NCI-H1694 treated with DMSO at 0.1 percent for 48 hours (cell line): ENCODE measurements around the gene CAMTA1.

Experiments used
- DNase-seq: peaks from one replicate; lab custom pipeline; 2025; lab: John Stamatoyannopoulos, UW

Gene CAMTA1

DNA sequence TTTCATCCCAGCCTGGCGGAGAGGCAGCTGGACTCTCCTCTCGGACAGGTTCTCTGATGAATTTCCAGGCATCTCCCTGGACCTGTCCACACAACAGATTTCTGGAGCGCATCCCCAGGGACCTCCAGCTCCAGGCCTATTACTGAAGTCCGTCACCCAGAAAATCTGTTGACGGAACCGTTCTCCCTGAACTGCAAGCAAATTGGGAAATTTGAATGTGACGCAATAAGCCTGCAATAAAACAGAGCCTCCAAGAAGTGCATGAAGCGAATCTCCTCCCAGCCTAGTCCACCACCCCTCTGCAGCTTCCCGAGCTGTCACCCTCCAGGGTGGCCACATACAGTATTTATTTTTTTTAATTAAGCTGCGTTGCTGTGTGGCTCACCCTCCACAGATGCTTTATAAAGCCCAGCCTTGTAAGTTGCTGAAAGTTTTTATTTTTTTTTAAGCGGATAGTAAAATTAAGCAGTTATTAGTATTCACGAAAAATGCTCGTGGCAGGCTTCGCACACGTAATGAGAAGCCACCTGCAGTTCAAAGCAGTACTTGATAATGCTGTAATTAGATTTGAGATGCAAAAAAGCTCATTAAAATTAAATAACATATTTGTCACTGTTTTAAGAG lies 173.3 kb downstream of the CAMTA1 start:
- no peak for DNase-seq

DNA sequence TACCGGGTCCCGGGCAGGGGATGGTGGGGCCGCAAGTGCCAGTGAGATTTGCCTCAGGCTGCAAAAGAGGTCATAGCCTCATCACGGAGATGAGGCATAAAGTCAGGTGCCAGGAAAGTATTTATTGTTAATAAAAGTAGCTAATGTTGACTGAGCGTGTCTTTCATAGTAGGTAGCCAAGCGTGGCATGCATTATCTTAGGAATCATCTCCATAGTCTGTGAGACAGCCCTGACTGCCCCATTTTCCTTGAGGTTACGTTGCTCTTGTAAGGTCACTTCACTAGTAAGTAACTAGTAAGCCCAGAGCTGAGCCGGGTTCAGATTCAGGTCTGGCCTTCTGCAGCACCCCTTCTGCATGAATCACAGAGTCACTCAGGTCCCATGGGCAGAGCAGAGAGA lies 174.2 kb downstream of the CAMTA1 start:
- no peak for DNase-seq

DNA sequence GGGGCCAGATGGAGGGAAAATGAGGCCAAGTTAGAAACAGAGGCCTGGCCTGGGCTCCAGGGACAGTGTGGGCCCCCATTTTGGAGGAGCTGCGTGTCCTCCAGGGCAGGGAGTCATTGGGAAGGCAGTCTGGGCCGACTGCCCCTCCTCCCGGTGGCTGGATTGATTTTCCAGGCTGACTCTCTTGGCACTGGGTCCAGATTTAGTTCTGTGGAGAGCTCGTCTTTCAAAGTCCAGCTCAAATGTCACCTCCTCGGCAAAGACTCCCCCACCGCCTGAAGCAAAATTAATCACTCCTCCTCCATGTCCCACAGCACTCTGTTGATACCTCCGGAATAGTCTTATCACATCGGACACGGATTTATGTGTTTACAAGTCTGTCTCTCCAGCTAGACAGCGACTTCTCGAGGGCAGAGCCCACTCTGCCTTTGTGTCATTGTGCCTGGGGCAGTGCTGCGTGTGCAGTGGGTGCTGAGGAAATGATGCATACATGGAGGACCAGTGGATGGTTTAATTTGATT lies 175.1 kb downstream of the CAMTA1 start:
- no peak for DNase-seq

DNA sequence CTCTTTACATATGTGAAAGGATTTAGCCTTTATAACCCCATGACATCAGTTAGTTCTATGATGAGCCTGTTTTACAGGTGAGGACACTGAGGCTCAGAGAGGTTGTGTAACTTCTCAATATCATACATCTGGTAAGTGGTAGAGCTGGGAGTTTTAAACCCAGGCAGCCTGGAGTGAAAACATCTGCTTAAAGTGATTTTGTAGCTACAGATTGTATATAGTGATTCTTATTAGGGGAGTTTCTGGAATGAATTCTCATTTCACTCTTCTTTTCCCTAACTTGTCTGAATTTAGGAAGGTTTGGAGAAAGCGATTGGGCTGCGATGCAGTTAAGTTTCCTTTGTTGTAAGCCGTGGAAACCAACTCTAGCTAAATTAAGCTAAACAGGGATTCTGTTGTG lies 175.6 kb downstream of the CAMTA1 start:
- DNase-seq: no peak

DNA sequence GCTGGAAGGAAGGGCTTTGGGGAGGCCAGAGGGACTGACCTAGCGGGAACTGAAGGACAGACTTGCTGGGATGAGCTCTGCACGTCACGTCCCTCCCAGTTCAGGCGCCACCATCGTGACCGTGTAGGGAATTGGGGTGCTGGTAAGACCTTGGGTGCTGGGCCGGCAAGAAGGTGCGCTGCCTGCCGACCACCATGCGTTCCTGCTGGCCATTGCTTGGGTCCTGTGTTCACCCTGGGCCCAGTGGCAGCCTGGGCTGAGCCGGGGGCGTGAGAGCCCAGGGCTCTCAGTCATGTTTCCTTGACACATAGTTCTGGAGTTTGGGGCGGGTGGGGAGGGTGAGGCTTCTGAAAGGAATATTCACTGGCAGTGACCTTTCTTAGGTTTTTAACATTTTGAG lies 176.0 kb downstream of the CAMTA1 start:
- DNase-seq: no peak

DNA sequence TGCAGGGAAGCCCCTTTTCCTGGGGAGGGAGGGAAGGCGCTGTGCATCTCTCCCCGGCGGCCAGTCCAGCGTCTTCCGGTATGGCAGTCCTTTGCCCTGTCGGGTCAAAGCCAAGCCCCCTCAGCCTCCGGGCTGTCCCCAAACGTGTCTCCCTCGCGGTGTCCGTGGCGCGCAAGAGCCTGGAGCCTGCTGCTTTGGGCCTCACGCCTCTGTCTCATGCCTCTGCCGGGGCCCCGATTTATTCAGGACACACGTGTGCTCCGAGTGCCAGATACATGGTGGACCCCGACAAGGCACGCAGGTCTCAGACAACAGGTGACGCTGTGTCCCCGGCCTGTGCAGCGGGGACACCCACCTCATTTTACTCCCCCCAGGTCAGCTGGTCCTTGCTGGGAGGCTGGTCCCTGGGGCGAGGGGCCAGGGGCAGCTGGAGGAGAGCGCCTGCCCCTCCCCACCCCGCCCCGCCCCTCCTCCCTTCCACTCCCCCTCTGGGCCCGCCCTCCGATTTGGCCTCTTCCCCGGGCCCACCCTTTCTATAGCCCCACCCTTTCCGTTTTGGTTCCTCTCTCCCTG lies 176.7 kb downstream of the CAMTA1 start:
- DNase-seq: no peak

DNA sequence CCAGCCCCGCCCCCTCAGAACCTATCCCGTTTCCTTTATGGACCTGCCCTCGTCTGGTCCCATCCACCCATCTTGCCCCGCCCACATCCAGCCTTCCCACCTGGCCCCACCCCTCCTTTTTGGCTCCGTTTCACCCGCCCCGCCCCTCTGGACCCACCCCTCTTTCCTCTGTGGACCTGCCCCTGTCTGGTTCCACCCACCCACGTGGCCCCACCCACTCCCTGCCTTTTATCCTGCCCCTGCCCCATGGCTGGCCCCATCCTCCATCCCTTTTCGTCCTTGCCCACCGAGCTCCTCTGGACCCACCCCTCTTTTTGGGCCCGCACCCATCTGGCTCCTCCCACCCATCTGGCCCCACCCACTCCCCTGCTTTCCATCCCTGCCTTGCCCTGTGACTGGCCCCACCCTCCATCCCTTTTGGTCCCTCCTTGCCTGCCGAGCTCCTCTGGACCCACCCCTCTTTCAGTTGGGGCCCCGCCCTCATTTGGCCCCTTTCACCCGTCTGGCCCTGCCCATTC lies 177.3 kb downstream of the CAMTA1 start:
- DNase-seq: no peak

DNA sequence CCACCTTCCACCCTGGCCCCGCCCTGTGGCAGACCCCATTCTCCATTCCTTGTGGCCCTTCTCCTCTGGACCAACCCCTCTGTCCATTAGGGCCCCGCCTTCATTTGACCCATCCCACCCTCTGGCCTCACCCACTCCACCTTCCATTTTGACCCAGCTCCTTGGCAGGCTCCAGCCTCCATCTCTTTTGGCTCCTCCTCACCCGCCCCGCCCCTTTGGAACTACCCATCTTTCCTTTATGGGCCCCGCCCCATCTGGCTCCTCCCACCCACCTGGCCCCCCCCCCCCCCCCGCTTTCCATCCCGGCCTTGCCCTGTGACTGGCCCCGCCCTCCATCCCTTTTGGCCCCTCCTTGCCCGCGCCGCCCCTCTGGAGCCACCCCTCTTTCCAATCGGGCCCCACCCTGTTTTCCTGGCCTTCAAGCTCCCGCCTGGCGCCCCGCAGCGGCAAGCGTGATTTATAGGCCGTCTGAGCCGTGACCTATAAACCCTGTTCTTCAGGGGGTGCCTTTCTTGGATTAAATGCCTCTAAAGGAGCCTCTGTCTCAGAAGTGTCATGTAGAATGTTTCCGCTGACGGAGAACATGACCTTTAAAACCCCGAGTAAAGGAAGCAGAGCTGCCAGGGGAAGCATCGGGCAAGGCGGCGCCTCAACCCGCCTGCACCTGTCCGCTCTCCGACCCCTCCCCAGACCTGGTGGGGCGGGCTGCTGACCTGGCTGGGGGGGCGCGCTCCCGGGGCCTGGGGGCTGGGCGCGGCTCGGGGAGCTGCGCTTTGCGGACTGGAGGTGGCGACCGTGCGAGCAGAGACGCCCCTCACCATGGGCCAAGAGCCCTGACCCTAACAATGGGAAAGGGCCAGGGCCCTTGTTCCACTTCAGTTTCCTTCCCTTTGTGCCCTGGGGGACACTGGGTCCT lies 178.0 kb downstream of the CAMTA1 start:
- DNase-seq: no peak

DNA sequence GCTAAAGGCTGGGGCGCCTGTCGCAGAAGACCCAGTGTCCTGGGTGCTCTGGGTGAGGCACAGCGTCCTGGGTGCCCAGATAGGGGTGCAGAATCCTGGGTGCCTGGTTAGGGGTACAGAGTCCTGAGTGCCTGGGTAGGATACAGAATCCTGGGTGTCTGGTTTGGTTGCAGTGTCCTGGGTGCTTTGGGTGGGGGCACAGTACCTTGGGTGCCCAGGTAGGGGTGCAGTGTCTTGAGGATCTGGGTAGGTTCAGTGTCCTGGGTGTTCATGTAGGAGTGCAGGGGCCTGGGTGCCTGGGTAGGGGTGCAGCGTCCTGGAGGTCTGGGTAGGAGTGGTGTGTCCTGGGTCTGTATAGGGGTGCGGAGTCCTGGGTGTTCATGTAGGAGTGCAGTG lies 178.7 kb downstream of the CAMTA1 start:
- DNase-seq: no peak

DNA sequence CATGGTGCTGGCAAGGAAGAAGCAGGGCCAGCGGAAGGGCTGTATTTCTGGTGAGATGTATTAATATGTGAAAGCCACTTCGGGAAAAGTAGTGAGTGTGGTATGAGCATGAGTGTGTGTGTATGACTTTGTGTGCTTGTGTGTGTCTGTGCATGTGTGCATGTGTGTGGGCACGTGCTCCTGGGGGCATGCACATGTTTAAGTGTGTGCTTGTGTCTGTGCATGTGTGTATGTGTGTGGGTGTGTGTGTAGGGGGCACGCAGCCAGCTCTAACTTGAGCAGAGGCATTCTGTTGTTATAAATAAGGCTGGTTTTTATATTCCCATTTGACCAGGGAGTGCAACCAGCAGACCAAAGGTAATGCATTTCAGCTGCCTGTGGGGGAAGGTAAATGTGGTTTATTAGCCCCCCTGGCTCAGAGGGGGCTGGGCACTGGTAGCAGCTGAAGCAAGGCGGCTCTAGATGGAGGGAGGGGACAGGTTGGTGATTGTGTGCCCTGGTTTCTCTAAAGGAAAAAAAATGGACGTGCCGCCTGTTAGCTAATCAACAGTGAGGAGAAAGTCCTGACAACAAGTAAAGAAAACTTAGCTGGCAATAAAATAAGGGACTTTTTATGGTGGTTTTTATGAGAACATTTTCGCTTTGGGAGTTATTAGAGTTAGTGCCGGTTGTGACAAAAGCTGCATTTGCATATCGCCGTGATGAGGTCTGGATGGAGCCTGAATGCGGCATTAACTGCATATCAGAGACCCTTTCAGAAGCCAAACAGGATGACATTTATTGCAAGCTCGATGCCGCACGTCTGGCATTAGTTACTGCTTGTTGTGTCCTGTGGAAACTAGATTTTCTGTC lies 180.1 kb downstream of the CAMTA1 start:
- DNase-seq: no peak

DNA sequence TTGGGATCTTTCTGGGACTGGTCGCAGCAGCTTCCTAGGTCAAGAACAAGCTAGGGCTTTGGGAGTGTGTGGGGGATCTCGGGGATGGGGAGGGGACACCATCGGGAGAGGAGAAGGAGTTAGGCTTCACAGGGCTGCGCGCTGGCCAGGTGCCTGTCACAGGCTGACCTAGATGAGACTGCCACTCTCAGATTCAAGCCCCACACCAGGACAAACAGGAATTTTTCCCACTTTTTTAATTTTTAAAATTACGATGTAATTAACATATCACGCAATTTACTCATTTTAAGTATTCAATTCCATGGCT lies 180.6 kb downstream of the CAMTA1 start:
- no peak for DNase-seq

DNA sequence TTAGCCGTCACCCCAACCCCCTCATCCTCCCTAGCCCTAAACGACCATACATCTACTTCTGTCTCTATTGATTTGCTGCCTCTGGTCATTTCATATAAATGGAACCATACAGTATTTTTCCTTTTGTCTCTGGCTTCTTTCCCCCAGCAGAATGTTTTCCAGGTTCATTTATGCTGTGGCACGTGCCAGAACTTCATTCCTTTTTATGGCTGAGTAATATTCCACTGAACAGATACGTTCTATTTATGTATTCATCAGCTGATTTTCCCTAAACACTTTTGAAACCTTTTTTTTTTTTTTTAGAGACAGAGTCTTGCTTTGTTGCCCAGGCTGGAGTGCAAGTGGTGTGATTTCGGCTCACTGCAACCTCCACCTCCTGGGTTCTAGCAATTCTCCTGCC lies 181.1 kb downstream of the CAMTA1 start:
- no peak for DNase-seq

DNA sequence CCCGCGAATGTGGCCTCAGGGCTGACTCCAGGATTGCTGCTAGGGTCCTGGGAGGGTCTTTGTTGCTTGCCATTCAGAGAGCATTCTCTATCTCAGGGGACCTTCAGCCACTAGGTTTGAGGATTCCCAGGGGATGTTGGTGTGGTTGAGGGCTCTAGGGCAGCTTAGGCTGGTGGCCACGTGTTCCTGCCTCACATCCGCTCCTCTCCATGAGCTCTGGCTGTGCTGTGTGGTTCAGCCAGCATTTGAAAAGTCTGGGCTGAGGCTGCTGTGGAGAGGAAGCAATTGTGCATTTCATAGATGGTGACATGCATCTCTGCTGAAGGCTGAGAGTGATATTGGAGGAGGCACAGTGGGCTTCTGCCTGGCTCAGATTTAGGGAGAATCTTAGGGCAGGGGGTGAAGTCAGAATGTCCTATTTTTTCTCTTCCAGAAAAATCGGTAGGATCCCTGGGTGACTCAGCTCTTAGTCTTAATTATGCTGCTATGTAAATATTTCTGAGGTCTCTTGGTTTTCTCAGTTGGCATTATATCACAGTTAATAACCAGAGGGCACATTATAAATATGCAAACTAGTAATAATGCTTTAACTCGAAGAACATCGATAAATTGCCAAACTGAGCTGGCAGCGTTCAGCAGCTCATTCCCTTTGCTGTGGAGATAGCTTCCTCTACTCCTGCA lies 182.3 kb downstream of the CAMTA1 start:
- DNase-seq: no peak

DNA sequence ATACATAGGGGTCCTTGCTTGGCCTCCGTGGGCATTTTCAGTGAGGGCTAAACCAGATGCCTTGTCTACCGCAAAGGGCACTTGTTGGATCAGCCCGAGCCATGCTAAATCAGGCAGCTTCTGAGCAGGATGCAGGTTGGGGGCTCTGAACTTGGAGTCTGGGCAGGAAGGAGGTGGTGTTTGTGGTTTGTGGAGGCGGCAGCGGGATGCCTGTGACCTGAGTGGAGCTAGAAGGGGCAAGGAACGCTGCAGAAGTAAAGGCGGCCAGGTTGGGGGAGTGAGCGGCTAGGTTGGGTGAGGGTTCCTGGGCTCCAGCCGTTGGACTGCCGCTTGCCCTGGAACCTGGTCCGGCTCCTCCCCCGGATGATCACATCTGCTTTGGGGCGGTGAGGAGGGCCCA lies 183.9 kb downstream of the CAMTA1 start:
- DNase-seq: no peak

DNA sequence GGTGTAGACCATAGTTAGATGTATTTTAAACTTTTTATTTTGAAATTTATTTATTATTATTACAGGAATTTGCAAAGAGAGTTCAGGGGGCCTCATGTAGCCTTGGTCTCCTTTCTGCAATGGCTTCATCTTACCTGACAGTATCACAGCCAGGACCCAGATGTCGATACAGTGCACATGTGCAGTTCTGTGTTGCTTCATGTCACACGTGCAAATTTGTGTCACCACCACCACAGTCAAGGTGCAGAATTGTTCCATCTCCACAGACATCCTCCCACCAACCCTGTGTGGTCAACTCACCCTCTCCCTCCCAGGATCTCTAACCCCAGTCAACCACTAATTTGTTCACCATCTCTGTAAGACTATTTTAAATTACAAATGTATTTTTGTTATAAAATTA lies 184.5 kb downstream of the CAMTA1 start:
- no peak for DNase-seq

DNA sequence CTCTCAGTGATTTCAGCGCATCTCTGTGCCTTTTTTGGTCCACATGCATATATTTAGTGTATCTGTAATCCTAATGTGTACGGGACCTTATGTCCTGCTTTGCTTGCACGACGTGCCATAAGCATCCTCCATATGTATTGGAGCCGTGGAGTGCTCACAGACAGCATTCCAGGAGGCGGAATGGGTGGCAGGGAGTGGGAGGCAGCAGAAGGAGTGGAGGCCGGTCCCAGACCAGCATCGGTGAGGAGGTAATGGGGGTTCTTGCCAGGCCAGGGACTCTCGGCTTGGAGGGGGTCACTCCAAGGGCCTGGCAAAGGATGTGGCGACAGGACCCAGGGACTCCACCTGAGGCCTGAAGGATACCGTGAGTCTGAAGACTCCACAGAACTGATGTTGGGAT lies 185.0 kb downstream of the CAMTA1 start:
- DNase-seq: no peak

DNA sequence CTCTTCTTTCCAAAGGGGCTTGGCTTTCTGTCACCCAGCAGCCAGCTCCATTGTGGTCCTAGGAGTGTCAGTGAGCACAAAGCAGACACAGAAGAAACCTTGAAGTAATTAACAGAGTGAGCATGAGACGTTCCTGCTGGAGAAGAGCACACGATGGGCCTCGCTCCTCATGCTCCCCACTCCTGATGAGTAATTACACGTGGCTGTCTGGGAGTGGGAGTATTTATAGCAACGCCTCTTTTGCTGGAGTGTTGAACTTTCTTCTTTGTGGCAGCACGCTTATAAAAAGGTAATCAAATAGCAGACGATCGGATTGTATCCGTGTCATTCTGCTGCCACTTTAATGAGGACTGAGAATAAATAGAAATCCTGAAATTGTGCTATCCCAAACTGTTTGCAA lies 185.8 kb downstream of the CAMTA1 start:
- no peak for DNase-seq

DNA sequence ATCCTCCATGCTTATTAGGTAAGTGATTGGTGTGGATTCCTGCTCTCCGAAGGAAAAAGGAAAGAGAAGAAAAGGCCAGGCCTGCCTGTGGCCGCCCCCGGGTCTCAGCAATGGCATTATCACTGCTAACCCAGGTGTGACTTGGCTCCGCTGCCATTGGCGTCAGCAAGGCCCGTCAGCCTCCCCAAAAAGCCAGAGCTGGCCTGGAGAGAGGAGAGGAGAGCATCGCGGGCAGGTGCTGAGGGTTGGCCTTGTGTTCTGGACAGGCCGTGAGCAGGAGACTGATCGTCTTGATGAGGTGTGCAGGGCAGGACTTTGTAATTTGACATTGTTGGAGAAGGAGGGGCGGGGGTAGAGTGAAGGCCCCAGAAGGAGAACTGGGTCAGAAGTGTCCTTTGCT lies 186.4 kb downstream of the CAMTA1 start:
- no peak for DNase-seq

DNA sequence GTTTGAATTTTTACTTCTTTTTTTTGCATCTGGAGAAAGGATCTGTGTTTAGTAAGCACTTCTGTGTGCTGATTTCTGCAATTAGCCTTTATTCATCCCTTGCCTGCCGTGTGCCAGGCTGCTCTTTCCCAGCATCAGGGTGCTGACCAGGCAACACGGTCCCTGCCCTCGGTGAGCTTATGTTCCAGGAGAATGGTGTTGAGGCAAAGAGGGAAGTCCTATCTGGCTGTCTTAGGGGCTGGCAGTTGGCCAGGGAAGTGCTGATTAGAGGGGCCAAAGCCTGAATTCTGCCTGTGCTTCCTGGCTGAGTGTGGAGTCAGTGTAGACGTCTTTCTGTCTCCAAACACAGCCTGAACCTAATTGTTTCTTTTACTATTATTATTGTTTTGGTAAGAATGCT lies 187.1 kb downstream of the CAMTA1 start:
- no peak for DNase-seq

DNA sequence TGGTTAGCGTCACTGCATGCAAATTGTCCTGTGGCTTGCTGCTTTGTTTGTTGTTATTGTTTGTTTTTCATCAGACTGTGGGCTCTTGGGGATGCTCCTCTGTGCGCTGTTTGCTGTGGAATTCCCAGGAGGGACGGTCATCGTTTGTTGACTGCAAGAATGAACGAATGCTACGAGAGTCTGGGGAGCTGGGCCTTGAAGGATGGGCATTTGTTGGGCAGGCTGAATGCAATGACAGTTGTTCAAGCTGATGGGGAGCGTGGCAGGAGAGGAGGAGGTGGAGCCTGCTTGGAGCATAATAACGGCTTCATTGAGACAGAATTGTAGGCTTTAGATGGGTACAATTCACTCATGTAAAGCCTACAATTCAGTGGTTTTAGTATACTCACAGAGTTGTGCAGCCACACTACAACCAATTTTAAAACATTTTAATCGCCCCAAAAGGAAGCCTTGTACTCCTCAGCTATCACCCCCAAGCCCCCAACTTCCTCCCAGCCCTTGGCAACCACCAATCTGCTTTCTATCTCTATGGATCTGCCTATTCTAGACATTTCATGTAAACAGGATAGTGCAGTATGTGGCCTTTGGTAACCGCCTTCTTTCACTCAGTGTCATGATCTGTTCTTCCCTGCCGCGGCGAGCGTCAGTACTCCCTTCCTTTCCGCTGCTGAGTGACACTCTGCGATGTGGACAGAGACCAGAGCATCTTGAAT lies 190.2 kb downstream of the CAMTA1 start:
- no peak for DNase-seq

DNA sequence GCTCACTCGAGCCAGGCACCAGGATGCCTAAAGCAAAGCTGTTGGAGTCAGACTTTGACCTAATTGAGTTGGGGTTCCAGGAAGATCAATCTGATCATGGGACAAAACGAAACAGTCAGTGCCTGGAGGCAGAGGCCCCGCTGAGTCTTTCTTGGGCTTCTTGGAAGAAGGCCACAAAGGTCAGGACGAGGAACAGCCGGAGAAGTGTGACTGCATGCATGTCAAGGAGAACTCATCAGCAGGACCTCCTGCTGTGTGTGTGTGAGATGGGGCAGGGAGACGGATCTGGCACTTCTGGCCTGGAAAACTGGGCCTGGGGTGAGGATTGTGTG lies 190.8 kb downstream of the CAMTA1 start:
- no peak for DNase-seq
